ENCODE measurements around the gene PAX6.
A peak's percentile ranks its signal among the peaks of the same experiment; 100 is the strongest.
"Not testable (repeated sequence)": the region's sequence is repeated elsewhere in the genome, so short reads cannot be mapped to it uniquely, and the experiment has no call there.

The PAX6 gene

DNA sequence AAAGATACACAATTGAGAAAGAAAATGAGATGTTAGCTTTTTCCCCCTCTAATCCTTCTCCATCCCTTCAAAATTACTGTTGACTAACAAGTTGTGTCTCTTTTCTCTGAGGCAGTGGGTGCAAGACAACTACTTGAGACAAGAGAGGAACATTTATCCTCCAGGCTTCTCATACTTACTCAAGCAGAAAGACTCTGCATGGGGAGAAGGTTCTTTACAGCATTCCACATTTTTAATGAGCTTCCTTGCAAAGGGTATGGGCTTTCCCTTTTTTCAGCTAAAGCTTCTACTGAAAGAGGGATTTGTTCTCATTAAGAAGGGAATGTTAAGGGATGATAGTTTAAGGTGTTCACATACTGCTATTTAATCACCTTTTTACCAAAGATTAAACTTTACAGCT, 47.8 kb downstream of the PAX6 start:
- peak in 1 of 2 experiments; percentile 30 for DNase-seq

- DNase-seq, result peak; percentile 89
Observed at GRCh38 chr11:31761636-31762035, 49.5 kb downstream of the PAX6 start.

- DNase-seq, result peak; percentile 52 to 83
Observed at GRCh38 chr11:31757260-31757835, 53.8 kb downstream of the PAX6 start.

DNA sequence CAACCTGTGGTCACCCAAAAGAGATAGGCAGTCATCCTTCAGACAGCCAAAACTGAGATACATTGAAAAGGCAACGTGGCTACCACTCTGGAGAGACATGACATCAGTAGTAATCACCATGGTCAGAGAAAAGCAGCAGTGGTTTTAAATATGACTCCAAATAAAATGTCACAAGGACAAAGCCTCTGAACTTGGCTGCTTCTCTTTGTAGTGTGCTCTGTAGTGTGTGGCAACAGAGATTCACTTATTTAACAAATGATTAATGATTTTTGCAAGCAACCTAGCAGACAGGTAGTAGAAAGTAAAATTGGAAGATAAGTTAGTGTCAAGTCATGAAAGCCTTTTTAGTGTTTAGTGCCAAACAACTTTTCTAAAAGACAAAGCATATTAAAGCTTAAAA, 63.5 kb downstream of the PAX6 start:
- DNase-seq, result no peak

GRCh38 chr11:31740731-31741368, 70.3 kb downstream of the PAX6 start:
- DNase-seq, result not testable (repeated sequence)

DNA sequence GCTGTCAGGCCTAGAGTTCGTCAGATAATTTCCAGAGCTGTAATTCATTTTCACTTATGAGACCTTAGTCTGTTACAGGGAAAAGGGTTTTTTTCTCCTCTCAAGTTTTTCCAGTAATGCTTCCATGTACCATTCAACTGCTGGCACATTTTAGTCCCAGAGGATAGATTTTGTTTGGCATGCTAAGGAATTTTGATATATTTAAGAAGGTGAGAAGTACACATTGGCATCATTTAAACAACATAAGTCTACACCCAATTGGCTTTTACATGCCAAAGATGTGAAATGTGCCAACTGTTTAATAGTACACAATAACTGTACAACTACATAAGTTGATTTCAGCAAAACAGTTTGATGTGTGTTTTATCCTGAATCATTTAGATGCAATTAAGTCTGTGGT, 71.0 kb downstream of the PAX6 start:
- no peak for DNase-seq
